CD8-positive, alpha-beta memory T cell (primary cell): ENCODE data around the gene HHAT. TPM values are rescaled to one million over a fixed set of nuclear protein-coding genes. Genes with fewer than 3 reads are reported as not detected.

ENCODE experiments used
- CTCF ChIA-PET: fragments of 350-600 bp; sonication (Branson Sonifier 250); formaldehyde crosslinking; loops from one replicate; lab custom pipeline; 2021; ENCODE audit warnings: antibody characterized with exemption; lab: Charles Lee
- POLR2A ChIA-PET: fragments of 350-600 bp; sonication (Branson Sonifier 250); formaldehyde crosslinking; loops from one replicate; lab custom pipeline; 2021; ENCODE audit warnings: antibody characterized with exemption; lab: Charles Lee
- DNase-seq, 5 donors: peaks; one replicate each; pipeline versions ENCODE4 v3.0.0 to v3.0.0-alpha.2; 2020 to 2022; ENCODE audit warnings: mixed read lengths in 1 of 5
- H3K27ac ChIP-seq: one replicate; pipeline ENCODE4 v1.7.0; 2013; ENCODE audit warnings: low read depth, mild to moderate bottlenecking, low read length, moderate library complexity
- H3K27me3 ChIP-seq: 2 replicates; pipeline ENCODE4 v1.7.0; 2013; ENCODE audit warnings: low read length, mild to moderate bottlenecking; ENCODE audit not compliant: insufficient read depth, poor library complexity, severe bottlenecking
- H3K36me3 ChIP-seq: 2 replicates; pipeline ENCODE4 v1.7.0; 2013; ENCODE audit warnings: mild to moderate bottlenecking, low read length, moderate library complexity; ENCODE audit not compliant: insufficient read depth
- H3K4me1 ChIP-seq: 2 replicates; pipeline ENCODE4 v1.7.0; 2013; ENCODE audit warnings: mild to moderate bottlenecking, low read length, moderate library complexity; ENCODE audit not compliant: insufficient read depth
- H3K4me3 ChIP-seq: 2 replicates; pipeline ENCODE4 v1.7.0; 2013; ENCODE audit warnings: mild to moderate bottlenecking, low read length
- H3K9me3 ChIP-seq: 2 replicates; pipeline ENCODE4 v1.7.0; 2013; ENCODE audit warnings: mild to moderate bottlenecking, low read length
- H3K27ac Mint-ChIP-seq, 8 donors: one replicate each; pipeline ENCODE4 v1.8.0; 2020 to 2021; ENCODE audit warnings: mixed read lengths in 8 of 8, mild to moderate bottlenecking in 6 of 8, inconsistent platforms in 3 of 8, moderate library complexity in 3 of 8
- H3K27me3 Mint-ChIP-seq, 2 donors: one replicate each; pipeline ENCODE4 v1.8.0; 2020 to 2021; ENCODE audit warnings: mixed read lengths in 2 of 2, mild to moderate bottlenecking in 1 of 2, moderate library complexity in 1 of 2
- H3K36me3 Mint-ChIP-seq, 3 donors: one replicate each; pipeline ENCODE4 v1.8.0; 2020 to 2021; ENCODE audit warnings: mixed read lengths in 3 of 3, inconsistent platforms in 1 of 3, mild to moderate bottlenecking in 1 of 3
- H3K4me1 Mint-ChIP-seq, 3 donors: one replicate each; pipeline ENCODE4 v1.8.0; 2020 to 2021; ENCODE audit warnings: mixed read lengths in 3 of 3, inconsistent platforms in 1 of 3, mild to moderate bottlenecking in 1 of 3
- H3K4me3 Mint-ChIP-seq, 7 donors: one replicate each; pipeline ENCODE4 v1.8.0; 2020 to 2021; ENCODE audit warnings: mixed read lengths in 7 of 7, mild to moderate bottlenecking in 6 of 7, moderate library complexity in 4 of 7, inconsistent platforms in 2 of 7
- H3K9me3 Mint-ChIP-seq, 5 donors: one replicate each; pipeline ENCODE4 v1.8.0; 2020 to 2022; ENCODE audit warnings: mixed read lengths in 5 of 5, mild to moderate bottlenecking in 3 of 5, moderate library complexity in 2 of 5, inconsistent platforms in 1 of 5
- polyA plus RNA-seq: library from polyadenylated mRNA; unstranded; fragments of 300-500 nt; fragmentation: Illumina TruSeq; gene quantifications from one replicate; pipeline ENCODE4 v1.2.3, GENCODE V29; 2021
- total RNA-seq, 2 experiments: library from RNA; stranded (reverse); gene quantifications; one replicate each; pipeline ENCODE4 v1.2.3, GENCODE V29; 2021

HHAT gene
- total and polyA plus RNA-seq, 3 experiments from 2014 or later: 1.4 to 4.6 (median 2.1) TPM

GRCh38 chr1:210568631-210569030 lies 239.9 kb downstream of the HHAT start:
- no peak for DNase-seq
- Mint-ChIP-seq H3K27ac (no peak overlapping the region), H3K4me1 (no peaks in the 10 kb centered on the region), H3K9me3 (no peaks in the 10 kb centered on the region), H3K4me3 (no peak overlapping the region), H3K27me3 (peaks cover 0 to 2% of the 10 kb centered on the region in 2 donors), H3K36me3 (peaks cover 0 to 4% (median 0%) of the 10 kb centered on the region in 3 donors)
- ChIA-PET CTCF (no interaction called here), POLR2A (no interaction called here)
- no peaks in the 10 kb centered on the region for H3K36me3 ChIP-seq
- no peaks in the 10 kb centered on the region for H3K9me3 ChIP-seq
- H3K27me3 ChIP-seq: no peaks in the 10 kb centered on the region
- no peak overlapping the region for H3K27ac ChIP-seq
- H3K4me3 ChIP-seq: no peak overlapping the region
- no peaks in the 10 kb centered on the region for H3K4me1 ChIP-seq

GRCh38 chr1:210570116-210570515 lies 241.4 kb downstream of the HHAT start:
- Mint-ChIP-seq H3K4me3 (no peak overlapping the region), H3K36me3 (peaks cover 0 to 11% (median 0%) of the 10 kb centered on the region in 3 donors), H3K27me3 (peaks cover 0 to 2% of the 10 kb centered on the region in 2 donors), H3K27ac (no peak overlapping the region), H3K4me1 (peaks cover 0 to 4% (median 3%) of the 10 kb centered on the region in 3 donors), H3K9me3 (no peaks in the 10 kb centered on the region)
- POLR2A ChIA-PET: no interaction called here
- Histone ChIP-seq H3K27ac (no peak overlapping the region), H3K9me3 (no peaks in the 10 kb centered on the region), H3K27me3 (no peaks in the 10 kb centered on the region), H3K4me3 (no peak overlapping the region), H3K36me3 (no peaks in the 10 kb centered on the region), H3K4me1 (no peaks in the 10 kb centered on the region)
- no peak for DNase-seq
- CTCF ChIA-PET: no interaction called here

GRCh38 chr1:210571356-210572284 lies 242.9 kb downstream of the HHAT start:
- H3K9me3 Mint-ChIP-seq: peaks cover 0 to 2% (median 0%) of the 10 kb centered on the region in 5 donors
- H3K27me3 Mint-ChIP-seq: no peaks in the 10 kb centered on the region
- H3K4me3 ChIP-seq: no peak overlapping the region
- H3K4me1 Mint-ChIP-seq: peaks cover 0 to 4% (median 3%) of the 10 kb centered on the region in 3 donors
- H3K36me3 ChIP-seq: no peaks in the 10 kb centered on the region
- H3K9me3 ChIP-seq: no peaks in the 10 kb centered on the region
- no peak overlapping the region for H3K27ac Mint-ChIP-seq
- no peak overlapping the region for H3K27ac ChIP-seq
- CTCF ChIA-PET: no interaction called here
- H3K27me3 ChIP-seq: no peaks in the 10 kb centered on the region
- peaks cover 0 to 11% (median 0%) of the 10 kb centered on the region in 3 donors for H3K36me3 Mint-ChIP-seq
- POLR2A ChIA-PET: no interaction called here
- no peaks in the 10 kb centered on the region for H3K4me1 ChIP-seq
- DNase-seq: no peak
- no peak overlapping the region for H3K4me3 Mint-ChIP-seq

GRCh38 chr1:210573141-210573540 lies 244.4 kb downstream of the HHAT start:
- no peaks in the 10 kb centered on the region for H3K4me1 ChIP-seq
- Mint-ChIP-seq H3K4me3 (no peak overlapping the region), H3K9me3 (peaks cover 4 to 7% (median 4%) of the 10 kb centered on the region in 5 donors), H3K27ac (no peak overlapping the region), H3K27me3 (no peaks in the 10 kb centered on the region), H3K36me3 (peaks cover 0 to 18% (median 3%) of the 10 kb centered on the region in 3 donors), H3K4me1 (peaks cover 0 to 4% (median 3%) of the 10 kb centered on the region in 3 donors)
- H3K27ac ChIP-seq: no peak overlapping the region
- ChIA-PET POLR2A (no interaction called here), CTCF (no interaction called here)
- no peaks in the 10 kb centered on the region for H3K36me3 ChIP-seq
- H3K9me3 ChIP-seq: no peaks in the 10 kb centered on the region
- no peak overlapping the region for H3K4me3 ChIP-seq
- no peaks in the 10 kb centered on the region for H3K27me3 ChIP-seq
- no peak for DNase-seq

GRCh38 chr1:210582205-210582970 lies 253.7 kb downstream of the HHAT start:
- CTCF ChIA-PET: no interaction called here
- Mint-ChIP-seq H3K4me1 (peaks cover 8 to 10% (median 9%) of the 10 kb centered on the region in 3 donors), H3K4me3 (peak overlapping the region in 1 of 7 donors; percentile 3), H3K36me3 (peaks cover 0 to 1% (median under 1%) of the 10 kb centered on the region in 3 donors), H3K9me3 (peaks cover 0 to under 1% (median 0%) of the 10 kb centered on the region in 5 donors), H3K27me3 (no peaks in the 10 kb centered on the region), H3K27ac (peak overlapping the region in 4 of 8 donors; percentile 13 to 85 (median 60))
- Histone ChIP-seq H3K9me3 (no peaks in the 10 kb centered on the region), H3K4me1 (no peaks in the 10 kb centered on the region), H3K4me3 (no peak overlapping the region), H3K27ac (no peak overlapping the region), H3K36me3 (no peaks in the 10 kb centered on the region), H3K27me3 (no peaks in the 10 kb centered on the region)
- peak in 2 of 5 donors; percentile 3 for DNase-seq
- POLR2A ChIA-PET: no interaction called here

GRCh38 chr1:210584439-210585113 lies 255.9 kb downstream of the HHAT start:
- ChIA-PET POLR2A (no interaction called here), CTCF (no interaction called here)
- no peaks in the 10 kb centered on the region for H3K9me3 Mint-ChIP-seq
- Histone ChIP-seq H3K4me1 (no peaks in the 10 kb centered on the region), H3K4me3 (no peak overlapping the region), H3K36me3 (no peaks in the 10 kb centered on the region), H3K9me3 (no peaks in the 10 kb centered on the region), H3K27ac (no peak overlapping the region), H3K27me3 (no peaks in the 10 kb centered on the region)
- H3K4me1 Mint-ChIP-seq: peaks cover 8 to 10% (median 9%) of the 10 kb centered on the region in 3 donors
- peak overlapping the region in 2 of 8 donors; percentile 1 to 67 for H3K27ac Mint-ChIP-seq
- no peaks in the 10 kb centered on the region for H3K27me3 Mint-ChIP-seq
- H3K4me3 Mint-ChIP-seq: no peak overlapping the region
- DNase-seq: peak; percentile 24 to 60 (median 26)
- peaks cover 0 to 11% (median under 1%) of the 10 kb centered on the region in 3 donors for H3K36me3 Mint-ChIP-seq

GRCh38 chr1:210586771-210587170 lies 258.1 kb downstream of the HHAT start:
- Mint-ChIP-seq H3K9me3 (peaks cover 0 to 13% (median 6%) of the 10 kb centered on the region in 5 donors), H3K36me3 (peaks cover 7 to 28% (median 19%) of the 10 kb centered on the region in 3 donors), H3K4me1 (peaks cover 8 to 9% (median 8%) of the 10 kb centered on the region in 3 donors), H3K27me3 (peaks cover 0 to 1% of the 10 kb centered on the region in 2 donors), H3K27ac (no peak overlapping the region), H3K4me3 (no peak overlapping the region)
- H3K27me3 ChIP-seq: no peaks in the 10 kb centered on the region
- no peak overlapping the region for H3K27ac ChIP-seq
- no peak for DNase-seq
- H3K9me3 ChIP-seq: no peaks in the 10 kb centered on the region
- no peak overlapping the region for H3K4me3 ChIP-seq
- H3K36me3 ChIP-seq: no peaks in the 10 kb centered on the region
- ChIA-PET POLR2A (no interaction called here), CTCF (no interaction called here)
- H3K4me1 ChIP-seq: no peaks in the 10 kb centered on the region
